NCI-H1694 (cell line): ENCODE results near the gene RGS13.
"Not testable (repeated sequence)": the region's sequence is repeated elsewhere in the genome, so short reads cannot be mapped to it uniquely, and the experiment has no call there.

ENCODE experiments used
- DNase-seq: peaks from one replicate; lab custom pipeline; 2025; lab: John Stamatoyannopoulos, UW

The RGS13 gene

GRCh38 chr1:192678099-192678498 is 42.2 kb downstream of the RGS13 start:
- DNase-seq, result no peak

GRCh38 chr1:192682335-192682734 is 46.4 kb downstream of the RGS13 start:
- DNase-seq, result no peak

- DNase-seq, result not testable (repeated sequence)
Observed at GRCh38 chr1:192683081-192683480, 47.1 kb downstream of the RGS13 start.

GRCh38 chr1:192689459-192689858 is 53.5 kb downstream of the RGS13 start:
- DNase-seq, result no peak

GRCh38 chr1:192691041-192691440 is 55.1 kb downstream of the RGS13 start:
- DNase-seq, result no peak

GRCh38 chr1:192696082-192696481 is 60.1 kb downstream of the RGS13 start:
- no peak for DNase-seq

GRCh38 chr1:192697771-192698170 is 61.8 kb downstream of the RGS13 start:
- DNase-seq, result no peak

- no peak for DNase-seq
Observed at GRCh38 chr1:192698731-192699130, 62.8 kb downstream of the RGS13 start.

GRCh38 chr1:192700834-192701271 is 64.9 kb downstream of the RGS13 start:
- DNase-seq, result no peak

GRCh38 chr1:192702212-192702902 is 66.4 kb downstream of the RGS13 start:
- DNase-seq, result no peak

GRCh38 chr1:192703283-192704206 is 67.6 kb downstream of the RGS13 start:
- no peak for DNase-seq

- DNase-seq, result no peak
Observed at GRCh38 chr1:192705510-192705909, 69.6 kb downstream of the RGS13 start.

GRCh38 chr1:192706936-192707335 is 71.0 kb downstream of the RGS13 start:
- DNase-seq, result no peak

GRCh38 chr1:192707978-192708547 is 72.1 kb downstream of the RGS13 start:
- DNase-seq, result no peak

- no peak for DNase-seq
Observed at GRCh38 chr1:192709544-192709943, 73.6 kb downstream of the RGS13 start.
